GM10266 (cell line): ENCODE results near the gene GARNL3.
A peak's percentile ranks its signal among the peaks of the same experiment; 100 is the strongest.

Source experiments
- DNase-seq: peaks from one replicate; pipeline ENCODE4 v3.0.0; 2012; ENCODE audit errors: extremely low spot score
- TF ChIP-seq, protein P1 (sequence below): IDR thresholded peaks from 2 replicates; pipeline ENCODE4 v1.5.1; 2012; ENCODE audit warnings: mild to moderate bottlenecking, low read depth; ENCODE audit not compliant: control insufficient read depth, insufficient read depth; ENCODE audit errors: missing control alignments

GARNL3 gene

GRCh38 chr9:127397646-127398274 lies 133.2 kb downstream of the GARNL3 start:
- peak; percentile 66 for DNase-seq
- TF ChIP-seq, protein P1, sequence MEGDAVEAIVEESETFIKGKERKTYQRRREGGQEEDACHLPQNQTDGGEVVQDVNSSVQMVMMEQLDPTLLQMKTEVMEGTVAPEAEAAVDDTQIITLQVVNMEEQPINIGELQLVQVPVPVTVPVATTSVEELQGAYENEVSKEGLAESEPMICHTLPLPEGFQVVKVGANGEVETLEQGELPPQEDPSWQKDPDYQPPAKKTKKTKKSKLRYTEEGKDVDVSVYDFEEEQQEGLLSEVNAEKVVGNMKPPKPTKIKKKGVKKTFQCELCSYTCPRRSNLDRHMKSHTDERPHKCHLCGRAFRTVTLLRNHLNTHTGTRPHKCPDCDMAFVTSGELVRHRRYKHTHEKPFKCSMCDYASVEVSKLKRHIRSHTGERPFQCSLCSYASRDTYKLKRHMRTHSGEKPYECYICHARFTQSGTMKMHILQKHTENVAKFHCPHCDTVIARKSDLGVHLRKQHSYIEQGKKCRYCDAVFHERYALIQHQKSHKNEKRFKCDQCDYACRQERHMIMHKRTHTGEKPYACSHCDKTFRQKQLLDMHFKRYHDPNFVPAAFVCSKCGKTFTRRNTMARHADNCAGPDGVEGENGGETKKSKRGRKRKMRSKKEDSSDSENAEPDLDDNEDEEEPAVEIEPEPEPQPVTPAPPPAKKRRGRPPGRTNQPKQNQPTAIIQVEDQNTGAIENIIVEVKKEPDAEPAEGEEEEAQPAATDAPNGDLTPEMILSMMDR: peak; percentile 61

DNA sequence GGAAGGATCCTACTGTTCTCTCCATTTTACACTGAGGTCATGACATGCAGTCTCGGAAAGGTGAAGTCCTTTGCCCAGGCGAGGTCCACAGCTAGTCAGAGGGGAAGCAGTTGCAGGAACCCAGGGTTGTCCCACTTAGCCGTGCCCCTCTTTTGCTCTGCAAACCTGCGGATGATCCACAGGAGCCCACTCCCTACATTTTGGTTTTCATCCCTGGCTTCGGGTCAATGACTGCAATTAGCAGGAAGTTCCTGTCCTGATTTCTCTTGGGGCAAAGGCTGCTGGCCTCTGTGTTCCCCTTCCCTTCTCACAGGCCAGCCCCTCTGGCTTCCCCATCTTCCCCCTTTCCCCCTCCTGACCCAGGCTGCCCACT lies 133.7 kb downstream of the GARNL3 start:
- TF ChIP-seq, protein P1: no peak
- no peak for DNase-seq

GRCh38 chr9:127398715-127399400 lies 134.3 kb downstream of the GARNL3 start:
- TF ChIP-seq, protein P1: no peak
- DNase-seq: no peak

DNA sequence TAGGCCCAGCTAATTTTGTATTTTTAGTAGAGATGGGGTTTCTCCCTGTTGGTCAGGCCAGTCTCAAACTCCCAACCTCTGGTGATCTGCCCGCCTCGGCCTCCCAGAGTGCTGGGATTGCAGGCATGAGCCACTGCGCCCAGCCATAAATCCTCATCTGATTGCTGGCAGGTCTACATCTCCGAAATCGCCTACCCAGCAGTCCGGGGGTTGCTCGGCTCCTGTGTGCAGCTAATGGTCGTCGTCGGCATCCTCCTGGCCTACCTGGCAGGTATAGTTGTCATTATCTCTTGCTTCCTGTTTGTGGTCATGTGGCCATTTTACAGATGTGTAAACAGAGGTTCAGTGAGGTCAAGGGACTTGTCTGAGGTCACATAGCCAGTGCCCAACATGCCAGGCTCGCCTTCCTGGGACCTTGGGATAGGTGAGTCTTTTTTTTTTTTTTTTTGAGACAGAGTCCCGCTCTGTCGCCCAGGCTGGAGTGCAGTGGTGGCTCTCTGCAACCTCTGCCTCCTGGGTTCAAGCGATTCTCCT lies 135.2 kb downstream of the GARNL3 start:
- TF ChIP-seq, protein P1: no peak
- DNase-seq: no peak

DNA sequence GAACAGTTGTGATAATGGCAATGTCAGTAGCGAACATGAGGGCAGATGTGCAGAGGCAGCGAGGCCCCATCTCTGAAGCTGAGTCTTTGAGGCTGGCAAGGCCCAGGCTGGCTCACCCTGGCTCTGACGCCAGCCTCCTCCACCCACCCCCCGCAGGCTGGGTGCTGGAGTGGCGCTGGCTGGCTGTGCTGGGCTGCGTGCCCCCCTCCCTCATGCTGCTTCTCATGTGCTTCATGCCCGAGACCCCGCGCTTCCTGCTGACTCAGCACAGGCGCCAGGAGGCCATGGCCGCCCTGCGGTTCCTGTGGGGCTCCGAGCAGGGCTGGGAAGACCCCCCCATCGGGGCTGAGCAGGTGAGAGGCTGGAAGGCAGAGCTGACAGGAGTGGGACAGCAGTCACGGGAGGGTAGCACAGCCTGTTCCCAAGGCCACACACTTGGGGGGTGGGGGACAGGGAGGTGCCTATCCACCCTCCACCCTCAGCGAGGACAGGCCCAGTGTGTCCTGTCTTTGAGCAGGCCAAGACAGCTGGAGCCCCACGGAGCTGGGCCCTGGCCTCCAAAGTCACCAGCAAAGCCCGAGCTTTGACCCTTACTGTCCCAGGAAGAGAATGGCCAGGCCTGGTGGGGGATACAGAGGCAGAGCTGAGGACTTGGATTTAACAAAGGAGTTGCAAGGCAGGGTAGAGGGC lies 138.0 kb downstream of the GARNL3 start:
- no peak for DNase-seq
- TF ChIP-seq, protein P1: no peak

DNA sequence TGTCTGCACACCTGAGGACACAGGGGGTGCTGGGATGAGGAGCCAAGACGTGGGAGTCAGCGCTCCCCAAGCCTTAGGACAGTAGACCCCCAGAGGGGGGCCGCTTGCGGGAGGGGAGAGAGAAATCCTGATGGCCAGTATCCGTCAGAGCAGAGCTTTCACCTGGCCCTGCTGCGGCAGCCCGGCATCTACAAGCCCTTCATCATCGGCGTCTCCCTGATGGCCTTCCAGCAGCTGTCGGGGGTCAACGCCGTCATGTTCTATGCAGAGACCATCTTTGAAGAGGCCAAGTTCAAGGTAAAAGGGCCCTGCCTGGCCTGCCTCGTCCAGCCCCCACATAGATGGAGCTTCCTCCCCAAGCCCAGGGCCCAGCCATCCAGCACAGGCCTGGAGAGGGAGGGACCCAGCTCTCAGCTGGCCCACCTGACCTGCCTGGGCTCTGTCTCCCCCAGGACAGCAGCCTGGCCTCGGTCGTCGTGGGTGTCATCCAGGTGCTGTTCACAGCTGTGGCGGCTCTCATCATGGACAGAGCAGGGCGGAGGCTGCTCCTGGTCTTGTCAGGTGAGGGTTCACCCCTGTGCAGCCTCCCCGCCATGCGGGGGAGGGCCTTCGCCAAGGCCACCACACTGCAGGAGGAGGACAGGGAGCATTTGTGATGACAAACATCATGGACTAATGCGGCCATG lies 139.1 kb downstream of the GARNL3 start:
- TF ChIP-seq, protein P1: no peak

More for the DNA sequence above, 139.1 kb downstream of the GARNL3 start:
- no peak for DNase-seq
